Dendritic cell treated with granulocyte-macrophage colony-stimulating factor and Interleukin-4, amounts not matched to agents 40 ng/mL and 50 ng/mL, for 4 days (primary cell): ENCODE measurements around the gene PRX.
"Not testable (repeated sequence)": the region's sequence is repeated elsewhere in the genome, so short reads cannot be mapped to it uniquely, and the experiment has no call there.

Source experiments
- H3K27ac Mint-ChIP-seq: one replicate; pipeline ENCODE4 v1.8.0; 2022; ENCODE audit warnings: mild to moderate bottlenecking, mixed read lengths
- H3K27me3 Mint-ChIP-seq: one replicate; pipeline ENCODE4 v1.8.0; 2022; ENCODE audit warnings: mild to moderate bottlenecking, mixed read lengths
- H3K36me3 Mint-ChIP-seq: one replicate; pipeline ENCODE4 v1.8.0; 2022; ENCODE audit warnings: low read depth, mixed read lengths
- H3K4me1 Mint-ChIP-seq: one replicate; pipeline ENCODE4 v1.8.0; 2022; ENCODE audit warnings: low read depth, mixed read lengths
- H3K4me3 Mint-ChIP-seq: one replicate; pipeline ENCODE4 v1.8.0; 2022; ENCODE audit warnings: mild to moderate bottlenecking, moderate library complexity, mixed read lengths
- H3K9me3 Mint-ChIP-seq: one replicate; pipeline ENCODE4 v1.8.0; 2022; ENCODE audit warnings: mixed read lengths
- intact Hi-C: fragments of 100-400 bp; cut with micrococcal nuclease; formaldehyde crosslinking; loops from one replicate; pipeline ENCODE4 v1.15.0; 2022

PRX gene, protein sequence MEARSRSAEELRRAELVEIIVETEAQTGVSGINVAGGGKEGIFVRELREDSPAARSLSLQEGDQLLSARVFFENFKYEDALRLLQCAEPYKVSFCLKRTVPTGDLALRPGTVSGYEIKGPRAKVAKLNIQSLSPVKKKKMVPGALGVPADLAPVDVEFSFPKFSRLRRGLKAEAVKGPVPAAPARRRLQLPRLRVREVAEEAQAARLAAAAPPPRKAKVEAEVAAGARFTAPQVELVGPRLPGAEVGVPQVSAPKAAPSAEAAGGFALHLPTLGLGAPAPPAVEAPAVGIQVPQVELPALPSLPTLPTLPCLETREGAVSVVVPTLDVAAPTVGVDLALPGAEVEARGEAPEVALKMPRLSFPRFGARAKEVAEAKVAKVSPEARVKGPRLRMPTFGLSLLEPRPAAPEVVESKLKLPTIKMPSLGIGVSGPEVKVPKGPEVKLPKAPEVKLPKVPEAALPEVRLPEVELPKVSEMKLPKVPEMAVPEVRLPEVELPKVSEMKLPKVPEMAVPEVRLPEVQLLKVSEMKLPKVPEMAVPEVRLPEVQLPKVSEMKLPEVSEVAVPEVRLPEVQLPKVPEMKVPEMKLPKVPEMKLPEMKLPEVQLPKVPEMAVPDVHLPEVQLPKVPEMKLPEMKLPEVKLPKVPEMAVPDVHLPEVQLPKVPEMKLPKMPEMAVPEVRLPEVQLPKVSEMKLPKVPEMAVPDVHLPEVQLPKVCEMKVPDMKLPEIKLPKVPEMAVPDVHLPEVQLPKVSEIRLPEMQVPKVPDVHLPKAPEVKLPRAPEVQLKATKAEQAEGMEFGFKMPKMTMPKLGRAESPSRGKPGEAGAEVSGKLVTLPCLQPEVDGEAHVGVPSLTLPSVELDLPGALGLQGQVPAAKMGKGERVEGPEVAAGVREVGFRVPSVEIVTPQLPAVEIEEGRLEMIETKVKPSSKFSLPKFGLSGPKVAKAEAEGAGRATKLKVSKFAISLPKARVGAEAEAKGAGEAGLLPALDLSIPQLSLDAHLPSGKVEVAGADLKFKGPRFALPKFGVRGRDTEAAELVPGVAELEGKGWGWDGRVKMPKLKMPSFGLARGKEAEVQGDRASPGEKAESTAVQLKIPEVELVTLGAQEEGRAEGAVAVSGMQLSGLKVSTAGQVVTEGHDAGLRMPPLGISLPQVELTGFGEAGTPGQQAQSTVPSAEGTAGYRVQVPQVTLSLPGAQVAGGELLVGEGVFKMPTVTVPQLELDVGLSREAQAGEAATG (N-terminal part only)

DNA sequence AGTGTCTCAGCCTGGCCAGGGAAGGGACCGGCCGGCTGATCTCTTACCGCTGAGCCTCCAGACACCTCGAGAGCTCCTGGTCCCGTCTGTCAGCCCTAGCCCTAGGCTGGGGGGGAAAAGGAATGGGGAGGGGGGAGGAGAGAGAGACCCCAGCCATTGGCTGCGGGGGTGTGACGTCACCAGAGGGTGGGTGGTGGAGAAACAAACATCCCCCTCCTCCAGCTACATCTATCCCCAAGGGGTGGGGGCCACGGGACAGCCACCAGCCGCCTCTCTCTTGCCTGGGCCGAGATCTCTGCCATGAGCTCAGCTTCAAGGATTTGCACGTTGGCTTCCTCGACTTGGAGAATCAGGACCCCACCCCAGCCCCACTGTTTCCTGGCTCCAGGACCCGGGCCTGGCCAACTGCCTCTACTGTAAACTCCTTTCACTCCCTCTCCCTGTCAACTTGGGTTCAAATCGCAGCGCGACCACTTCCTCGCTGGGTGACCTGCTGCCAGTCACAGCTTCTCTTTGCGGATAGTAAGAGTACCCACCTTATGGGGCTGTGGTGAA, at the start of gene PRX:
Gene PRX, minus strand, starts transcription at position 88 of the 555 bp plus-strand sequence. CDS start 5,446 bp downstream, outside the sequence.
- Mint-ChIP-seq H3K27ac (peak within 1 kb of the TSS; percentile 21), H3K4me1 (peaks cover 47% of the 10 kb centered on the region), H3K4me3 (no peak within 1 kb of the TSS), H3K36me3 (no peaks in the 10 kb centered on the region), H3K9me3 (no peaks in the 10 kb centered on the region), H3K27me3 (peaks cover 20% of the 10 kb centered on the region)
- intact Hi-C loops, result no loop called here

DNA sequence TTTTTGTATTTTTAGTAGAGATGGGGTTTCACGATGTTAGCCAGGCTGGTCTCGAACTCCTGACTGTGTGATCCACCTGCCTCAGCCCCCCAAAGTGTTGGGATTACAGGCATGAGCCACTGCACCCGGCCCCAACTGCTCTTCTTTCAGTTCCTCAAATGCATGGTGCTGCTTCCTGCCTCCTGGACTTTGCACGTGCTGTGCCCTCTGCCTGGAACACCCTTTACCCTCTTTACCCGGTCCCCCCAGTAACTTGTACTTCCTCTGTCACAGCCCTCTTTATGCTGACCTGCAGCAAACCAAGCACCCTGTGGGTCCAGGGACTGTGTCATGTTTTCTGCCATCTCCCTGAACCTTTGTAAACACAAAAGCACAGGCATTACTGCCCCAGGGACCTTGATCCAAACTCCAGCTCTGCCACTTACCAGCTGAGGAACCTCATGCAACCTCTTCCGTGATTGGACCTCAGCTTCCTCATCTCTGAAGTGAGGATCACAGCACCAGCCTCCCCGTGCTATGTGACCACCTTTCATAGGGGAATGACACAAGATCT, 48.6 kb upstream of the PRX start:
- peaks cover 7% of the 10 kb centered on the region for H3K27me3 Mint-ChIP-seq
- peaks cover 72% of the 10 kb centered on the region for H3K36me3 Mint-ChIP-seq
- peaks cover 54% of the 10 kb centered on the region for H3K4me1 Mint-ChIP-seq
- no peaks in the 10 kb centered on the region for H3K9me3 Mint-ChIP-seq
- H3K4me3 Mint-ChIP-seq, result peak overlapping the region; percentile 76
- intact Hi-C loops, result loop anchor here (5.0 to 10.0 kb wide), 4 partner anchors 39 to 157 kb away; partner anchors contain the start of genes LTBP4 and SHKBP1
- H3K27ac Mint-ChIP-seq, result peak overlapping the region; percentile 98

DNA sequence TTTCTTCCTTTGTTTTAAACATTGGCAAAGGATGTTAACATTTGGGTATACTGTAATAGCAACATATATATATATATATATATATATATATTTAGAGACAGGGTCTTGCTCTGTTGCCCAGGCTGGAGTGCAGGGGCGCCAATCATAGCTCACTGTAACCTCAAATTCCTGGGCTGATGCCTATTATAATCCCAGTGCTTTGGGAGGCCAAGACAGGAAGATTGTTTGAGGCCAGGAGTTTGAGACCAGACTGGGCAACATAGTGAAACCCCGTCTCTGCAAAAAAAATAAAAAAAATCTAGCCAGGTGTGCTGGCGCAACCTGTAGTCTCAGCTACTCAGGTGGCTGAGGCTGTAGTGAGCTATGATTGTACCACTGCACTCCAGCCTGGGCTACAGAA, 47.0 kb upstream of the PRX start:
- no peak overlapping the region for H3K4me3 Mint-ChIP-seq
- no peak overlapping the region for H3K27ac Mint-ChIP-seq
- peaks cover 45% of the 10 kb centered on the region for H3K4me1 Mint-ChIP-seq
- no peaks in the 10 kb centered on the region for H3K27me3 Mint-ChIP-seq
- H3K9me3 Mint-ChIP-seq, result no peaks in the 10 kb centered on the region
- intact Hi-C loops, result loop anchor here (5.0 to 10.0 kb wide), 4 partner anchors 38 to 155 kb away; partner anchors contain the start of genes LTBP4 and SHKBP1
- H3K36me3 Mint-ChIP-seq, result peaks cover 82% of the 10 kb centered on the region

DNA sequence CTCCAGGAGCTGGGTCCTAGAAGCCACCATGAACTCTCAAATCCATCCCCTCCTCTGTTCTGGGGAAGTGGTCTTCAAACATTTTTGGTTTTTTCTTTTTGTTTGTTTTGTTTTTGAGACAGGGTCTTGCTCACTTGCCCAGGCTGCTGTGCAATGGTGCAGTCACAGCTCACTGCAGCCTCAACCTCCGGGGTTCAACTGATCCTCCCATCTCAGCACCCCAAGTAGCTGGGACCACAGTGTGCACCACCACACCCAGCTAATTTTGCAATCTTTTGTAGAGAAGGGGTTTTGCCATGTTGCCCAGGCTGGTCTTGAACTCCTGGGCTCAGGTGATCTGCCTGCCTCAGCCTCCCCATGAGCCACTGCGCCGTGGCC, 45.4 kb upstream of the PRX start:
- Mint-ChIP-seq H3K27ac (no peak overlapping the region), H3K36me3 (peaks cover 85% of the 10 kb centered on the region)
- intact Hi-C loops, result no loop called here

DNA sequence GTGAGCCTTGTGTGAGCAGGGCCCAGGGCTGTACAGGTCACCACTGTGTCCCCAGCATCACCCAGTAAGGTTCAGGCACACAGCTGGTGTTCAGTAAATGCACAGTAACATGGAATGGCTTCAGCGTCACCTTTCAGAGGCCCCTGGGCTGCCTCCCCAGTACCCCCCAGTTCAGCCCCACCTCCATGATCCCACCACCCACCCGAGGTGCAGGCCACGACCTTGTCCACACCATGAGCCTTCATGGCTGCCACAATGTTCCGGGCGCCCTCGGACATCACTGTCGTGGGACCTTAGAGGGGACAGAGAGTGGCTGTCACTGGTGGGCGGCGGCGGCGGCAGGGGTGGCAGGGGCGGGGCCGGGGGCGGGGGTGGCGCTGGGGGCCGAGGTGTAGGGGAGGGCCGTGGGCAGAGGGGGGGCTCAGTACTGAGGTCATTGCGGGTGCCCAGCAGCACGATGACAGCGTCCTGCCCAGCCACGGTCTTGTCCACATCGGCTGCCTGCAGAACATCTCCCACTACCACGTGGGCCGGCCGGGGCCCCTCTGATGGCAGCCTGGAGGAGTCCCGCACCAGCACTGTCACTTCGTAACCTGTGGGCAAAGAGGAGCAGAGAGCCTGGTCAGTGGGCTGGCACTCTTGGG, 44.9 kb upstream of the PRX start:
- Mint-ChIP-seq H3K27me3 (no peaks in the 10 kb centered on the region), H3K36me3 (peaks cover 86% of the 10 kb centered on the region), H3K27ac (peak overlapping the region; percentile 60), H3K4me1 (peaks cover 31% of the 10 kb centered on the region), H3K4me3 (no peak overlapping the region), H3K9me3 (no peaks in the 10 kb centered on the region)
- intact Hi-C loops, result no loop called here

More for the DNA sequence above, 45.4 kb upstream of the PRX start:
- H3K4me1 Mint-ChIP-seq, result peaks cover 36% of the 10 kb centered on the region
- no peaks in the 10 kb centered on the region for H3K27me3 Mint-ChIP-seq
- H3K9me3 Mint-ChIP-seq, result no peaks in the 10 kb centered on the region
- H3K4me3 Mint-ChIP-seq, result no peak overlapping the region

DNA sequence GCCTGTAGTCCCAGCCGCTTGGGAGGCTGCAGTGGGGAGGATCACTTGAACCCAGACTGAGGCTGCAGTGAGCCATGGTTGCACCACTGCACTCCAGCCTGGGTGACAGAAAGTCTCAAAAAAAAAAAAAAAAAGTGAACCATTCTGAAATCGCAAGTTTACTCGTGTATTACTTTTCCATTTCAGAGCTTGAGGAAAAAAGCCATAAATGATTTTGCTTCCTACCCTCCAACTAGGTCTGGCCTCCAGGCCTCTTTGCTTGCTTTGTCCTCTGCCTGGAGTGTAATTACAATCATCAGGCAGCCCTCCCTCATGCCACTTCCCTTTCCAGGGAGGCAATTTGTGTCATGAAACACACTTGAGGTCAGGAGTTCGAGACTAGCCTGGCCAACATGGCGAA, 43.9 kb upstream of the PRX start:
- H3K27me3 Mint-ChIP-seq, result no peaks in the 10 kb centered on the region
- no peaks in the 10 kb centered on the region for H3K9me3 Mint-ChIP-seq
- intact Hi-C loops, result no loop called here
- H3K36me3 Mint-ChIP-seq, result peaks cover 96% of the 10 kb centered on the region
- H3K27ac Mint-ChIP-seq, result peak overlapping the region; percentile 60
- H3K4me1 Mint-ChIP-seq, result peaks cover 28% of the 10 kb centered on the region
- no peak overlapping the region for H3K4me3 Mint-ChIP-seq

DNA sequence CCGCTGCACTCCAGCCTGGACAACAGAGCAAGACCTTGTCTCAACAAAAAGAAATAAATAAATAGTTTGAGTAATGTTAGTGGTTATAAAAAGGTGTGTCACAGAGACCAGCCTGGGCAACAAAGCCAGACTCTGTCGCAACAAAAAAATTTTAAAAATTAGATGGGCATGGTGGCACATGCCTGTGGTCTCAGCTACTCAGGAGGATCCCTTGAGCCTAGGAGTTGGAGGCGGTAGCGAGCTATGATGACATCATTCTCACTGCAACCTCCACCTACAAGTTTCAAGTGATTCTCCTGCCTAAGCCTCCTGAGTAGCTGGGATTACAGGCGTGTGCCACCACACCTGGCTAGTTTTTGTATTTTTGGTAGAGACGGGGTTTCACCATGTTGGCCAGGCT, 40.8 kb upstream of the PRX start:
- H3K36me3 Mint-ChIP-seq, result peaks cover 99% of the 10 kb centered on the region
- H3K27me3 Mint-ChIP-seq, intact Hi-C loops, H3K9me3 Mint-ChIP-seq, H3K27ac Mint-ChIP-seq, H3K4me3 Mint-ChIP-seq: not testable (repeated sequence)
- H3K4me1 Mint-ChIP-seq, result peaks cover 13% of the 10 kb centered on the region

DNA sequence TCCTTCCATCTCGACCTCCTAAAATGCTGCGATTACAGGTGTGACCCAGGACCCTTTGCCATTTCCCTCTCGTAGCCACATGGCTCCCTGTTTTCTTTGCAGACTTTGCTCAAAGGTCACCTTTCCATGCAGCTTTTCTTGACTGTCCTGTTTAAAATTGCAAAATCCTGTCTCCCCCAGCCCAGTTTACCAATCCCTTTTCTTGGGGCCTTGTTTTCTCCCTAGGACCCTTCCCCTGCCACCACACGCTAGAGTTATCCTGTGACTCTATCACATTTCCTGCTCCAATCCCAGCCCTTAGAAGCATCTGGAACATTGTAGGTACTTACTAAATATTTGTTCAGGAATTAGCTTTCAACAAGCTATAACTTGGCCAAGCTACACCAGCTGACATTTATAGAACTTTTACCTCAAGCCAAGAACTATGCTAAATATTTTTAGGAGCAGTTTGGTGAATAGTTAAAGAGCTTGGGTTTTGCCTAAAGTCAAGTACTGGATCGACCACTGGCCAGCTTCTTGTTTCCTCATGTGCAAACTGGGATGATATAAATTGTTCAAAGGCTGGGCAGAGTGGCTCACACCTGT, 40.1 kb upstream of the PRX start:
- Mint-ChIP-seq H3K36me3 (peaks cover 99% of the 10 kb centered on the region), H3K4me1 (peaks cover 13% of the 10 kb centered on the region), H3K4me3 (no peak overlapping the region), H3K27me3 (no peaks in the 10 kb centered on the region), H3K9me3 (no peaks in the 10 kb centered on the region), H3K27ac (no peak overlapping the region)
- intact Hi-C loops, result no loop called here

DNA sequence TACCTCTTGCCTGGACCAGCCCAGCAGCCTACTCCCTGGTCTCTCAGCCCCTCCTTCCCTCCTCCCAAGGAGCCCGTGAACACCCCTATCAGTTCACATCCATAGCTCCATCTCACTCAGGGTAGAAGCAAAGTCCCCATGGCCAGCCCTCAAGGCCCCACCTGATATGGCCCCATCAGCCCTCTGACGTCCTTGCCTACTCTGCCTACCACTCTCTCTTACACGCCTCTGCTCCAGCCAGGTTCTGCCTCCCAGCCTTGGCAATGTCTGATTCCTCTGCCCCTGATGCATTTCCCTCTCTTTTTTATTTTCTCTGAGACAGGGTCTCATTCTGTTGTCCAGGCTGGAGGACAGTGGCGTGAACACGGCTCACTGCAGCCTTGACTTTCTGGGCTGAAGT, 38.8 kb upstream of the PRX start:
- Mint-ChIP-seq H3K9me3 (no peaks in the 10 kb centered on the region), H3K27me3 (no peaks in the 10 kb centered on the region), H3K27ac (peak overlapping the region; percentile 27), H3K4me3 (no peak overlapping the region), H3K4me1 (peaks cover 4% of the 10 kb centered on the region), H3K36me3 (peaks cover 99% of the 10 kb centered on the region)
- intact Hi-C loops, result no loop called here

DNA sequence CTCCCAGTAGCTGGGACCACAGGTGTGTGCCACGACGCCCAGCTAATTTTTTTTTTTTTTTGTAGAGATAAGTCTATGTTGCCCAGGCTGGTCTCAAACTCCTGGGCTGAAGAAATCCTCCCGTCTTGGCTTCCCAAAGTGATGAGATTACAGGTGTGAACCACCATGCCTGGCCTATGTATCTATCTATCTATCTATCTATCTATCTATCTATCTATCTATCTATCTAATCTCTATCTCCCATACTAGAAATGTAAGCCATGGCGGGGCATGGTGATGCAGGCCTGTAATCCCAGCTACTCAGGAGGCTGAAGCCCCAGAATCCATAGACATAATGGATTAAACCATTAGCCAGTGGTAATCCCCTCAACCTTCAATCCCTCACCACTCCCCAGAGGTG, 37.5 kb upstream of the PRX start:
- Mint-ChIP-seq H3K4me3 (no peak overlapping the region), H3K36me3 (peaks cover 99% of the 10 kb centered on the region), H3K27me3 (no peaks in the 10 kb centered on the region), H3K9me3 (no peaks in the 10 kb centered on the region), H3K4me1 (peaks cover 11% of the 10 kb centered on the region), H3K27ac (no peak overlapping the region)
- intact Hi-C loops, result no loop called here

DNA sequence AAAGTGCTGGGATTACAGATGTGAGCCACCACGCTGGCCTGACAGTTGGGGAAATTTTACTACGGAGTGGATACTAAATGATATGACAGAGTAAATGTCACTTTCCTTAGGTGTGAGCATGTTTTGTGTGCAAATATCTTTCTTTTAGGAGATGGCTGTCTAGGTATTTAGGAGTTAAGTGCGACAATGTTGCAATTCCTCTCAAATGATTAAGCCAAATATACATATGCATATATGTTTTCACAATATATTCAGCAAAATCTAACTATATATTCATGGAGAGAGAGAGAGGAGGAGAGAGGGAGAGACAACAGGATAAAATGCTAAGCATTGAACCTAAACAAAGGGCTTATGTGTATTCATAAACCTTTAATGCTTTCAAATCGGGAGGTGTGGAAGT, 36.3 kb upstream of the PRX start:
- no peaks in the 10 kb centered on the region for H3K9me3 Mint-ChIP-seq
- intact Hi-C loops, result loop anchor here (10.0 kb wide), 1 partner anchor 85 kb away; no protein-coding TSS in a partner anchor

DNA sequence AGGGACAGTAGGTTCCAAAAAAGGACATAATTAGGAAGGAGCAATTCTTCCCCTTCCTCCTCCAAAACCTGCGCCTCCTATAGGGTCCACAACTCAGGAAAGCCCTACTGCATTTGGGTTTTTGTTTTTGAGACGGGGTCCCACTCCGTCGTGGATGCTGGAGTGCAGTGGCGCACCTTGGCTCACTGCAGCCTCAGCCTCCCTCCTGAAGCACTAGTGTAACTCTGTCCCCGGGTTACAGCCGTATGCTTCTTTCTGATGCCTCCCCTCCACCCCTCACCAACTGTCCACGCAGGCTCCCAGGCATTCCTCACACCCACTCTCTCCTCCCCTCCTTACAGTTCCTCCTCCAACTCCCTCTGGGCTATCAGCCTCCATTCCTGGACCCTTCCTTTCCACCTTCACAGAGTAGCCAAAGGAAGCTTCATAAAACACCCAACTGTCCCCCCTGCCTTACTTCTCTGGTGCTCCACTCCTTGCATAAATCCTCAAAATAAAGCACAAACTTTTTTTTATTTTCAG, 33.1 kb upstream of the PRX start:
- peaks cover 24% of the 10 kb centered on the region for H3K4me1 Mint-ChIP-seq
- intact Hi-C loops, result loop anchor here (10.0 kb wide), 1 partner anchor 82 kb away; no protein-coding TSS in a partner anchor
- H3K9me3 Mint-ChIP-seq, result no peaks in the 10 kb centered on the region
- peaks cover 87% of the 10 kb centered on the region for H3K36me3 Mint-ChIP-seq
- no peak overlapping the region for H3K4me3 Mint-ChIP-seq
- H3K27me3 Mint-ChIP-seq, result no peaks in the 10 kb centered on the region
- peak overlapping the region; percentile 98 for H3K27ac Mint-ChIP-seq

More for the DNA sequence above, 36.3 kb upstream of the PRX start:
- Mint-ChIP-seq H3K27me3 (no peaks in the 10 kb centered on the region), H3K36me3 (peaks cover 88% of the 10 kb centered on the region), H3K4me3 (no peak overlapping the region), H3K4me1 (peaks cover 20% of the 10 kb centered on the region), H3K27ac (no peak overlapping the region)
